ENCODE measurements around the gene ASTN1.

ASTN1 gene

DNA sequence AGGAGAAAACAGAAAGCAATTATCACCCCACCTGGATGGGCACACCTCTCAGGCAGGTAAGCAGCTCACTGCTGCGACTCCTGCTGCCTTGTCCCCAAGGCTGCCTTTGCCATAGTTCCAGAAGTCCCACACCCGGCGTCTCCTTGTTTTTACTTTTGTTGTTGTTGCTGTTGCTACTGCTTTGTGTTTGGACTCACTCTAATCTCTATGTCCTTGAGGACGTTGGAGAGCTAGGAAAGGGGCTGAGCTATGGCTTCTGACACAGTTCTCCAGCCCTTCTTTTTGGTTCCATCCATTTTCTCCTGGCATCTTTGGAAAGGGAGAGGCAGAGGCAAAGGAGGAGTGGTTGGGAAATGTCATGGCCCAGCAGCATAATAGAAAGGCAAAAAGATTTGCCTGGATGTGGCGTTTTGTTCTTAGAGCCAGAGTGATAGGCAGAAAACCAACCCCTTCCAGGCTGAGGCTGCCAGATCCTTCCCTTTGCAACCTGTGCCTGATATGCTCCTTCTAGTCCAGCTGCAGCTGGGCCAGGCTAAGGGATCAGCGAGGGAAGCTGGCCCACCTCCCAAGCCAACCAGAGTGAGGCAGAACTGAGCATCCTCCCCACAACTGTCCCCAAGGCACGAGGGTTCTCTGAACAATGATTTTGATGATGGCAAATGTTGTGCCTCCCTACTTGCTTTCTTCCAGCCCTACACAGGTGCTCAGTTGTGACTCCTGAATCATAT, 270.7 kb downstream of the ASTN1 start:
- TF ChIP-seq TAF1 (IDR thresholded peaks at IDR 0.05; ENCODE audit: borderline replicate concordance, insufficient read depth, low read length): no peak
- no peak for TF ChIP-seq FOXP2 (optimal IDR thresholded peaks at IDR 0.05; ENCODE audit: borderline replicate concordance, extremely low read depth, extremely low read length, insufficient read depth)
- no peak for TF ChIP-seq SIN3A (IDR thresholded peaks at IDR 0.05; ENCODE audit: borderline replicate concordance, insufficient read depth, low read length)
- TF ChIP-seq REST (IDR thresholded peaks at IDR 0.05; ENCODE audit: insufficient read depth in 1 of 2, low read depth in 2 of 2, low read length in 2 of 2): no peak
- TF ChIP-seq POLR2AphosphoS5 (IDR thresholded peaks at IDR 0.05; ENCODE audit: low read depth, low read length): no peak

DNA sequence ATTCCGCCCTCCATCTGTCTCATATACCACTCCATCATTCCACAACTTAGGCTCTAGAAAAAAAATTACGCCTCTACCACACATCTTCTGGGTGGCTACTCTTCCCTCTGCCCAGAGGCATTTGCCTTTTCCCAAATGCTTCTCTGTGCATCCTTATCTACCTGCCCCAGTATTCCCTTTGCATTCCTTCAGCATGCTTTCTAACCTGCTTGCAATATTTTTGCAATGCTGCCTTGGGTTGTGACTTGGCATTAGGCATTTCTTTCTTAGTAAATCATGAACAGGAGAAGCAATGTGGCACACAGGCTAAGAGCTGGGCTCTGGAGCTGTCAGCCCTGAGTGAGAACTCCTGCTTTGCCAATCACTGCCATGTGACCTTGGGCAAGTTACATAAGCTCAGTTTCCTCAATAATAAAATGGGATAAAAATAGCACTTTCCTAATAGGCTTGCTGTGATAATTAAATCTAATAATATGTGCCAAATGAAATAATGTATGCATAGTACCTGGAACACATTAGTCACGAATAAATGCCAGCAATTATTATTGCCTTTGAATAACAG, 276.0 kb downstream of the ASTN1 start:
- no peak for TF ChIP-seq TAF1 (IDR thresholded peaks at IDR 0.05; ENCODE audit: borderline replicate concordance, insufficient read depth, low read length)
- no peak for TF ChIP-seq FOXP2 (optimal IDR thresholded peaks at IDR 0.05; ENCODE audit: borderline replicate concordance, extremely low read depth, extremely low read length, insufficient read depth)
- TF ChIP-seq POLR2AphosphoS5 (IDR thresholded peaks at IDR 0.05; ENCODE audit: low read depth, low read length): no peak
- no peak for TF ChIP-seq REST (IDR thresholded peaks at IDR 0.05; ENCODE audit: insufficient read depth in 1 of 2, low read depth in 2 of 2, low read length in 2 of 2)
- no peak for TF ChIP-seq SIN3A (IDR thresholded peaks at IDR 0.05; ENCODE audit: borderline replicate concordance, insufficient read depth, low read length)

DNA sequence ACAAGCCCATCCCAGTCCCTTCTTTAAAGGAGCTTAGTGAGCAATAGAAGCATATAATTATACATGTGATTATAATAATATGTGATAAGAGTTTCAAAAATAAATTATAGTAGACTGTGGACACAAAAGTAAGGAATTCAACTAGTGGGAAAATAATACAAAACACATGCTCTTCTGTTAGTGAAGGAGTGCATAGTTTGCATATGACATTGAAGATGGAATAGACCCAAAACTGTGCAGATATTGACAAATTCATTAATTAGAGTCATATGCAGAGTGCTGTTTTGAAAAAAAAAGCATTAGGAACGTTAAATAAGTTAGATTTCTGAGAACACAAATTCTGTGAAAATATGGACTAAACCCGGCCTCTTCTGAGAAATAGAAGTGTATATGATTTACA, 278.8 kb downstream of the ASTN1 start:
- TF ChIP-seq POLR2AphosphoS5 (IDR thresholded peaks at IDR 0.05; ENCODE audit: low read depth, low read length): no peak
- no peak for TF ChIP-seq TAF1 (IDR thresholded peaks at IDR 0.05; ENCODE audit: borderline replicate concordance, insufficient read depth, low read length)
- TF ChIP-seq SIN3A (IDR thresholded peaks at IDR 0.05; ENCODE audit: borderline replicate concordance, insufficient read depth, low read length): no peak
- no peak for TF ChIP-seq FOXP2 (optimal IDR thresholded peaks at IDR 0.05; ENCODE audit: borderline replicate concordance, extremely low read depth, extremely low read length, insufficient read depth)
- no peak for TF ChIP-seq REST (IDR thresholded peaks at IDR 0.05; ENCODE audit: insufficient read depth in 1 of 2, low read depth in 2 of 2, low read length in 2 of 2)

GRCh38 chr1:176885341-176885740, 279.2 kb downstream of the ASTN1 start:
- TF ChIP-seq TAF1 (IDR thresholded peaks at IDR 0.05; ENCODE audit: borderline replicate concordance, insufficient read depth, low read length) (no peak), SIN3A (IDR thresholded peaks at IDR 0.05; ENCODE audit: borderline replicate concordance, insufficient read depth, low read length) (no peak), FOXP2 (optimal IDR thresholded peaks at IDR 0.05; ENCODE audit: borderline replicate concordance, extremely low read depth, extremely low read length, insufficient read depth) (no peak), POLR2AphosphoS5 (IDR thresholded peaks at IDR 0.05; ENCODE audit: low read depth, low read length) (no peak), REST (IDR thresholded peaks at IDR 0.05; ENCODE audit: insufficient read depth in 1 of 2, low read depth in 2 of 2, low read length in 2 of 2) (no peak)
